Anterior cingulate cortex (tissue), 58 donors: ENCODE results near the gene TBC1D30.

ENCODE experiments used
- DNase-seq, 58 donors: peaks; one replicate each; lab custom pipeline; 2025; lab: John Stamatoyannopoulos, UW

The TBC1D30 gene

DNA sequence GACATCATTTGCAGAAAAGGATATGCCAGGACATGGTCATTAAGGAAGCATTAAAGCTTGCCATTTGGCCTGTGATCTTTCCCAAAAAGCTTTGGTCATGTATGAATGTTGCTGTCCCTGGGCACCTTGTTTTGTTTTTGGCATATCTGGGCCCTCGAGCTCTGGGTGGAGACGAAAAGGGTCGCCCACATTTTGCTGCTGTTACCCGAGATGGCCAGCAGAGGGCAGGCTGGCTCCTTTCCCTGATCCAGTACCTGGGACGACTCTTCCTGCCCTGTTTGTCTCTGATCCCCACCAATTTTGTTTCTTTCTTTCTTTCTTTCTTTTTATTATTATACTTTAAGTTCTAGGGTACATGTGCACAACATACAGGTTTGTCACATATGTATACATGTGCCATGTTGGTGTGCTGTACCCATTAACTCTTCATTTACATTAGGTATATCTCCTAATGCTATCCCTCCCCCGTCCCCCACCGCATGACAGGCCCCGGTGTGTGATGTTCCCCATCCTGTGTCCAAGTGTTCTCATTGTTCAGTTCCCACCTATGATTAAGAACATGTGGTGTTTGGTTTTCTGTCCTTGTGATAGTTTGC lies 22.2 kb upstream of the TBC1D30 start:
- peak in 27 of 58 donors; percentile 3 to 62 (median 18) for DNase-seq

- no peak for DNase-seq
Measured at GRCh38 chr12:64806173-64806572, 18.3 kb upstream of the TBC1D30 start.

DNA sequence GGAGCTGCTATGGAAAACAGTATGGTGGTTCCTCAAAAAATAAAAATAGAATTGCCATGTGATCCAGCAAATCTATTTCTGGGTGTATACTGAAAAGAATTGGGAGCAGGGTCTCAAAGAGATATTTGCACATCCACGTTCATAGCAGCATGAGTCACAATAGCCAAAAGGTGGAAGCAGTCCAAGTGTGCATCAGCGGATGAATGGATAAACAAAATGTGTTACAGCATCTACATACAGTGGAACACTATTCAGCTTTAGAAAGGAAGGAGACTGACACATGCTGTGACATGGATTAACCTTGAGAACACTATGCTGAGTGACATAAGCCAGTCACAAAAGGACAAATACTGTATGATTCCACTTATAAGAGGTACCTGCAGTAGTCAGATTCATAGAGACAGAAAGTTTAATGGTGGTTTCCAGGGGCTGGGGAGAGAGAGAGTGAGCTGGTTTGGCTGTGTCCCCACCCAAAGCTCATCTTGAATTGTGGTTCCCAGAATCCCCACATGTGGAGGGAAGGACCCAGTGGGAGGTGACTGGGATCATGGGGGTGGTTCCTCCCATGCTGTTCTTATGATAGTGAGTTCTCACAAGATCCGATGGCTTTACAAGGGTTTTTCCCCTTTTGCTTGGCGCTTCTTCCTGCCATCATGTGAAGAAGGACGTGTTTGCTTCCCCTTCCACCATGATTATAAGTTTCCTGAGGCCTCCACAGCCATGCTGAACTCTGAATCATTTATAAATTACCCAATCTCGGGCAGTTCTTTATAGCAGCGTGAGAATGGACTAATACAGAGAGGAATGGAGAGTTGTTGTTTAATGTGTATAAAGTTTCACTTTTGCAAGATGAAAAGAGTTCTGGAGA lies 17.6 kb upstream of the TBC1D30 start:
- peak in 1 of 58 donors; percentile 10 for DNase-seq

DNA sequence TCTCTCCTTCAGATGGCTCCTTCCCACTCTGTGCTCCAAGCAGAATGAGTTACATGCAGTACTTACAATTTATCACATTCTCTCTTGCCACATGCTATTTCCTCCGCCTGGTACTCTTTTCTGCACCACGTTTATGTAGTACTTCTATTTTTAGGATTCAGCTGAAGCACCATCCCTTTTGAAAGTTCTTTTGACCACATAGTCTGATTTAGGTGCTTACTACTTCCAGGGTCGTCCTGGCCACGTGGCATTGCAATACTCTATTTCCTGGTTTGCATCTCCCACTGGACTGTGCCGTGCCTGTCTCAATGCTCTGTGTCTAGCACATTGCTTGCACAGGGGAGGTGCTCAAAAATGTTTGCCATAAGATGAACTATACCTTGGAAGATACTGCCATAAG lies 16.3 kb upstream of the TBC1D30 start:
- peak in 4 of 58 donors; percentile 6 to 34 (median 16) for DNase-seq

DNA sequence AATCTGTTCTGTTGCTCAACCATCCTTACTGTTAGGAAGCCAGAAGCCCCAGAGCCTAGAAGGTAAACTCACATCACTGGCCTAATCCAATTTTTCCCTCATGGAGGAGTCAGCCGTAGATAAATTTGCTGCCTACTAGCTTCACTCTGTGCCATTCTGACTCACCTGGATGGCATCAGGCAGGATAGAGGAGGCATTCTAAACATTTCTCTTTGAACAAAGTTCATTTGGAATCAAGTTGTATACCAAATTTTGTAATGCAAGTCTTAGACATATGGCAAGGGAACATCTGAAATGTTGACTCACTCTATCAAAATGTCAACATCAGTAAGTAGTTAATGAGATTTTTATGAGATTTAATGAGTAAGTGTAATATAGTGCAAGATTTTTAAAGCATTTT lies 13.6 kb upstream of the TBC1D30 start:
- DNase-seq: no peak

DNA sequence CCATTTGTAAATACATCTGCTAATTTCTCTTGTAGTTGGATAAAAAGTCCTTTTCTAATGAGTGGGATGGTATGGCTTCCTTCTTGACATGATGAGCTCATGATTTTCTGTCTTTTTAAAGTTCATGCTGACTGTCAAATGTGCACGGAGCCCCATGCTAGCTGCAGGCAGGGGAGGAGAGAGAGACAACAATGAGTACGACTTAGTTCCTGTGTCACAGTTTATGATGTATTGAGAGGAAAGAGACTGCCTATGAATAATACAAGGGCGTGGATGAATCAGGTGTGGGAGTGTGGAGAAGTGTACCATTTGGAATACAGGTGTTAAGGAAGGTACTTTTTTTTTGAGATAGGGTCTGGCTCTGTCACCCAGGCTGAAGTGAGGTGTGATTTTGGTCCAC lies 10.7 kb upstream of the TBC1D30 start:
- DNase-seq: peak in 1 of 58 donors; percentile 12

- peak in 1 of 58 donors; percentile 1 for DNase-seq
Measured at GRCh38 chr12:64814432-64814831, 10.0 kb upstream of the TBC1D30 start.

- DNase-seq: no peak
Measured at GRCh38 chr12:64819816-64820402, 4.5 kb upstream of the TBC1D30 start.

- no peak for DNase-seq
Measured at GRCh38 chr12:64820593-64820992, 3.9 kb upstream of the TBC1D30 start.

- DNase-seq: peak in 1 of 58 donors; percentile 20
Measured at GRCh38 chr12:64821116-64821630, 3.3 kb upstream of the TBC1D30 start.

DNA sequence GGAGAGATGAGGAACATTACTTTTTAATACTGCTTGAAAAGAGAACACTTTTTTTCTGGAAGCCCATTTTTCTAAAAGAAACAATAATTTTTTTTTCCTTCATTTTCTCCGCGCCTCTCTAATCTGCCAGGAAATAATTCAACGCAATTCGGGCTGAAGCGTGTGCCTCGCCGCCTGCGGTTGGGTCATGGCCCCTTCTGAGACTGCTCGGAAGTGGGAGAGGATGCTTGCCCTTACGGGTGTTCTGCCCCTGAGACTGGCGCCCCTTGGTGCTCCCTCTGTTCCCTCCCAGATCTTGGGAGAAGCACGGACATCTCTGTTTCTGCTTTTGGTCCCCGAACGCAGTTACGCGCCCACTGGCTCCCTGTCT lies 332 bp upstream of the TBC1D30 start:
- DNase-seq: peak in 1 of 58 donors; percentile 45

DNA sequence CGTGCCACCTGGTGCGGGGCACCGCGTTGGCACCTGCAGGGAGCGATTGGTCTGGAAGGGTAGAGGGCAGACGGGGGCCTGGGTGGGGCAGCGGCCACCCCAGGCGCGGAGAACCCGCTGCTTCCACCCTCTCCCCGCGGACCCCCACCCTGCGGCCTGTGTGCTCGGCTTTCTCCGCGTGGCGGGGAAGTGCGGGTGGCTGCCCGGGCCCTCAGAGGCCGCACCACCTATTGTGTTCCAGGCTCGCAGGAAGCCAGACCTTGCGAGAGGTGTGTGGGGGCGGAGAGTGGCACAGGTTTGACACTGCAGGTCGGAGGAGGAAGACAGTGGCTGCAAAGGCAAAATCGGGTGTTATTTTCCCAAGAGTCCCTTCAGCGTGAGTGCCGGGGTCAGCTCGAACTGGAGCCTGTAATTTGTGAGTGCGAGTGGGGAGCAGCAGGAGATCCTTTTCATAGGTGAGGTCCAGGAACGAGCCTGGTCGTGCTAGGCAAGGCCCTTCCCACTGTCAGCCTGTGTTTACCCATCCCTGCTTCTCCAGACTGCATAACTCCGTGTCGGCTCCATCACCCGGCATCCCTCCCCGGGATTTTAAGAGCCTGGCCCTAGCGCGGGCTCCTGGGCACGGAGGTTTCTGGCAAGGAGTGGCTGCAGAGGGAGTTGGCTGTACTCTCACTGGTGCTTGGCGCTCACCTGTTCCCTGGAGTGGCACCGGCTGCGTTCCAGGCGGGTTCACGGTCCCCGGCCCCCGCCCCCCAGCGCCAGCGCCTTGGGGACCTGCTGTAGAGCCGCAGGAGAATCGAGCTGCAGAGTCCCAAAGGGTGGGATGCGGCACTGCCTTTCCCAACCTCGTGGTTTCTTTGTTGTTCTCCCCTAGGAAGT lies 935 bp downstream of the TBC1D30 start:
- peak in 20 of 58 donors; percentile 6 to 64 (median 21) for DNase-seq

- peak in 9 of 58 donors; percentile 5 to 23 (median 10) for DNase-seq
Measured at GRCh38 chr12:64826234-64826633, 1.8 kb downstream of the TBC1D30 start.

DNA sequence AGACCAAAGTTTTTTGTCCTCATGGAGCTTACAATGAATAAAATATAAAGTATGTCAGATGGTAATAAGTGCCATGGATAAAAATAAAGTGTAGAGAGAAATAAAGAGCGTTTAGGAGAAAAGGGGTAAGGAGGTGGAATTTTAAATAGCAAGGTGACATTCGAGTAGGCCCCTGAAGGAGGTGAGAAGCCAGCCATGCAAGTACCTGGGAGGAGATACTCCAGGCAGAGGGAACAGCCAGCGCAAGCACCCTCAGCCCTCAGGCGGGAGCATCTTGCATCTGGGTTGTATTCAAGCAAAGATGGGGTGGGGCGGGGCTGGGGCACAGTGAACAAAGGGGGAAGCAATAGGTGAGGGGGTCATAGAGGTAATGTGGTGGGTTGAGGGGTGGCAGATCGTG lies 4.3 kb downstream of the TBC1D30 start:
- DNase-seq: peak in 1 of 58 donors; percentile 4

- no peak for DNase-seq
Measured at GRCh38 chr12:64833928-64834327, 9.5 kb downstream of the TBC1D30 start.

DNA sequence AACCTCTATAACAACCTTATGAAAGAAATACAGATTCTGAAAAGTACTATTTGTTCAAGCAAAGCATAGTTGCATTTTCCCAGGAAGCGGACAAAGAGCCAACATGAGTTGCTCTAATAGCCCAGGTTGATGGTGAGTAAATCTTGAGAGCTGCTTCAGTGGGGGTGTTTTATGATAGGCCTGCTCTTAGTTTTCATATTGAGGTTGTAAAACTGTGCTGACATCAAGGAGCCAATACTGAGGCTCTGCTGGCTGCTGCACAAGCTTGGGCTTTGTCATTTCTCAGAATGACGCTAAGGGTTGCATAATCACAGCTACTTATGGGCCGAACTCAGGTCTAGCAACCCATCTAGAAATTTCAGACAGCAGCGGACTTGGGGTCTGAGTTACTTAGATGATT lies 11.5 kb downstream of the TBC1D30 start:
- no peak for DNase-seq

GRCh38 chr12:64836856-64837255 lies 12.4 kb downstream of the TBC1D30 start:
- DNase-seq: no peak

DNA sequence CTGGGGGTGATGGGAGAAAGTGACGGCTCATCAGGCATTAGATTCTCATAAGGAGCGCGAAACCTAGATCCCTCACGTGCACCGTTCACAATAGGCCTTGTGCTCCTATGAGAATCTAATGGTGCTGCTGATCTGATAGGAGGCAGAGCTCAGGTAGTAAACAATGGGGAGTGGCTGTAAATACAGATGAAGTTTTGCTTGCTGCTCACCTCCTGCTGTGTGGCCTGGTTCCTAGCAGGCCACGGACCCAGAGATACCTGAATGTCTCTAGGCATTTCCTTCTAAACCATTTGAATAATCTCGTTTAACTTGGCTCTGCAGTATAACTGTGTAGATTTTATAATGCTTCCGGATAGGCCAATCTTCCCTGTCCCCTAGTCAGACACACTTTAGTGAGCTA lies 13.0 kb downstream of the TBC1D30 start:
- no peak for DNase-seq

- no peak for DNase-seq
Measured at GRCh38 chr12:64840119-64840518, 15.7 kb downstream of the TBC1D30 start.
